DLD1 (cell line): ENCODE data around the gene CD200R1.

ENCODE experiments used
- in situ Hi-C: cut with HindIII; loops from 2 replicates; pipeline ENCODE4 v1.10.0; 2017; ENCODE audit warnings: low sequenced_read_pairs

The CD200R1 gene, protein sequence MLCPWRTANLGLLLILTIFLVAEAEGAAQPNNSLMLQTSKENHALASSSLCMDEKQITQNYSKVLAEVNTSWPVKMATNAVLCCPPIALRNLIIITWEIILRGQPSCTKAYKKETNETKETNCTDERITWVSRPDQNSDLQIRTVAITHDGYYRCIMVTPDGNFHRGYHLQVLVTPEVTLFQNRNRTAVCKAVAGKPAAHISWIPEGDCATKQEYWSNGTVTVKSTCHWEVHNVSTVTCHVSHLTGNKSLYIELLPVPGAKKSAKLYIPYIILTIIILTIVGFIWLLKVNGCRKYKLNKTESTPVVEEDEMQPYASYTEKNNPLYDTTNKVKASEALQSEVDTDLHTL

DNA sequence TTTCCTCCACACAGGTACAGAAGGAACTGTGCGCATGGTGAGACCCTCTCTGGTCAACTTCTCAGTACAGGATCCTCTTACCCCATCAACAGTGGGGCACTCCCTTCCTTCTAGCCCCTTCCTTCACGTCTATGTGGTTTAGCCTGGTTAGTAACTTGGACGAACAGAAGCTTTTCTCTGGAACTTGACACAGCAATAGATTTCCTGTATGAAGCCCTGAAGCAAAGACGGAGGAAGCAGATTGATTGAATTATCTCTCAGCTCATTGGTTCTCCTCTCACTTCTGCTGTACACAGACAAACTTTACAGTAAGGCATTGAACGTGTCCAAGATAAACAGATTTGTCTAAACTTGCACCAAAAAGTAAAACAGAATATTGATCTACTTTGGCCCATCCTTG lies at the start of gene CD200R1:
TSS of gene CD200R1 (minus strand) at position 210 of the 400 bp plus-strand sequence. CDS start 246 bp downstream, outside the sequence.
- in situ Hi-C loops = loop anchor here (25.0 kb wide), 1 partner anchor 338 kb away; the partner anchor contains the start of gene CCDC80

DNA sequence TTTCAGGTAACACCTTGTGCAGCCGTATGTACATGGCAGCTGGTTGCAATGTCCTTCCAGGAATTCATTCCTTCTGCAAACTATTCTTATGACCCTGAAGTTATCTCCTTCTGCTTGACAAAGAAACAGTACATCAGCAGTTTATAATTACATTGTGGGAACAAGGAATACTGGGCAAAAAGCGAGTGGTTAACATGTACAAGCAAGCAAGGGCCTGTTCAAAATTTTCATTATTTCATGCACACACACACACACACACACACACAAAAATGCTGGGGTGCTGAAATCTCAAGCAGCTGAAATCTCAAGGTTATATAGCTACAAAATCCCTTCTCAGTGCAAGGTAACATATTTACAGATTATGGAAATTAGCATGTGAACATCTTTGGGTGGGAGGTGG lies 46.6 kb upstream of the CD200R1 start:
- in situ Hi-C loops = no loop called here

DNA sequence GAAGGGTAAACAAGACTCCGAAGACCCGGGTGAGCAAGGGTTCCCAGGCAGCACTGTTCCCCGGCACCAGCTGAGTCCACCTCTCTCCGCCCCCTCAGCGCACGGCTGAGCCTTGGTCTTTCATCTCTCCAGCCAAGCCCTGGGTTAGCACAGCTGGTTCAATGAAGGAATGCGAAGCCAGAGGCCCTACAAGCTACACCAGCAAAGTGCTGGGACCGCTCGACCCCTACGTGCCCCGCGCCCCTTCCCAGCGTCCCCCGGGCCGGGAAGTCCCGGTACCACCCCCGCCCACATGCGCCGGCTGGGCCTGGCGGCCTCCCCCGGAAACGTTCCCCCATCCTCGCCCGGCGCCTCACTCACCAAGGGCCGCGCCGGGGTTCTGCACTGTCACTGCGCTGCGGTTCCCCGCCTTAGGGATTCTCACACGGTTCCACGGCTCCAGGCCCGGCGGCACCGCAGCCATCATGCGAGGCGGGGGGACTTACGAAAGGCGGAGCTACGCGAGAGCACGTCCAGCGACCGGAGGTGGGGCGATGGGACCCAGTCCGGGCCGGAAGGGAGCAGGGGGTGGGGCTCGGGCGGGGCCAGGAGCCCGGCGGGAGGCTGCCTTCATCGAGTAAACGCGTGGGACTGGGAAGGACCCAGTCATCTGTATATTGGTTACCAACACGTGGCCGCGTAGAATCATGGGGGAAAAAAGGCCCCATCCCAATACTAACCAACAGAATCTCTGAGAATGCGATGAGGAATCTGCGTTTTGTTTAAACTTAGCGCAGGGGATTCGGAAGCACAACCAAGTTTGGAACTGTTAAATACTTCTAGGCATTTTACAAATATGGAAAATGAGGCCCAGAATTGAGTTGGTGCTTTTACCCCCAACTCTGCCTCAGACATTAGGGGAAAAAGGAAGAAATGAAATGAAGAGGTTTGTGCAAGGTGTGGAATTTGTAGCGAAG lies 44.6 kb upstream of the CD200R1 start:
- in situ Hi-C loops = no loop called here

DNA sequence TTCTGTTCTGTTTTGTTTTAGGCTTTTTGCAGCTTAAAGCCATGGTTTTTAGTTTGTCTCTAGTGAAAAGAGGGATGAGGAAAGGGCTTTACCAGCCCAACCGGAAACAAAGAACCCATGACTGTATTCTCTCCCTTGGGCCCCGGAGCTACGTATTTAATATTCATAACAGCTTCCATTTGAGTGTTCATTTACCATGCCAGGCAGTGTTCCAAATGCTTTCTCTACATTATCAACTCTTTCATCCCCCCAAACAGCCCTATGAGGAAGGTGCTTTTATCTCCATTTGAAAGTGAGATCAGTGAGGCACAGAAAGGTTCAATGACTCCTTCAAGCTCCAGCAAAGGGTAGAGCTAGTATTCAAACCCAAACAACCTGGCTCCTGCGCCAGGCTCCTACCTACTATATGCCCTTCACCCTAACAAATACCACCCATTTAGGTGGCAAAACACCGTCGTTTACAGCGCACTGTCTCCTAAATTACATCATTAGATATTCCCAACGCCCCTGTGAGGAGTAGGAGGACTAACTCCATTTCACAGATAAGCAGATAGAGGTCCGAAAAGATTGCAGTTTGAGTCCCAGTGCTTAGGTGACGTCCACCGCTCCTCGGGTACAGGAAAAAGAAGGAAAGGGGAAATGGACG lies 43.8 kb upstream of the CD200R1 start:
- in situ Hi-C loops = no loop called here

DNA sequence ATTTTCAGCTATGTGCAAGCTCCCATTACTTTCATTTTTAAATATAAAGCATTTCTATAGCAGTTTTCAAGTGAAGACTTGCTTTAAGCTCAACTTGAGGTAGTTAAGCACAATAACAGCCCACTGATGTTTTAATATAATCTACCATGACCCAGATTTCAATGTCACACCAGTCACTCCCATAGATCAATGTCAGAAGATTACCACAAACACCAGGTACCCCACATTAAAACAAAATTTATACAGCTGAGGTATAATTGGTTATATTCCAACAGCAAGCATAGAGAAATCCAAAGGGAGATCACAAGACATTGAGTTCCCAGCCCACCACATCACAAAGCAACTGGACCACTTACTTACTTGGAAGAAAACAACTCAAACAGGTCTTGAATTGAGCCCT lies 38.7 kb upstream of the CD200R1 start:
- in situ Hi-C loops = no loop called here

DNA sequence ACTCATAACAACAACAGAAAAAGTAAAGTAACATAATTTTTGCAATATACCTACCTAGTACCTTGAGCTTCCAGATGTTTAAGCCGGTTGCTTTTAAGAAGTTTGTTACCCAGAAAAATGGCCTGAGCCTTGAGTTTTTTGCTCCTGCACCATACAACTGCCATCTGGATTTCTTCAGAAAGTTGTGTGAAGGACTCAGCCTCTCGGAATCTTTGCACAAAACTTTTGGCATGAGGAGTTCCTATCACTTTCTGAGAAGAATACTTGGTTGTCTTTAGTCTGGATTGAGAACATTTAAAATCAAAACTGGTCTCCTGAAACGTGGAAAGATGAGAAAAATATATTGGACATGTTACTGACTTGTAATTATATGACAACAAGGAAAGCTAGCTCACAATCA lies 33.2 kb upstream of the CD200R1 start:
- in situ Hi-C loops = no loop called here

DNA sequence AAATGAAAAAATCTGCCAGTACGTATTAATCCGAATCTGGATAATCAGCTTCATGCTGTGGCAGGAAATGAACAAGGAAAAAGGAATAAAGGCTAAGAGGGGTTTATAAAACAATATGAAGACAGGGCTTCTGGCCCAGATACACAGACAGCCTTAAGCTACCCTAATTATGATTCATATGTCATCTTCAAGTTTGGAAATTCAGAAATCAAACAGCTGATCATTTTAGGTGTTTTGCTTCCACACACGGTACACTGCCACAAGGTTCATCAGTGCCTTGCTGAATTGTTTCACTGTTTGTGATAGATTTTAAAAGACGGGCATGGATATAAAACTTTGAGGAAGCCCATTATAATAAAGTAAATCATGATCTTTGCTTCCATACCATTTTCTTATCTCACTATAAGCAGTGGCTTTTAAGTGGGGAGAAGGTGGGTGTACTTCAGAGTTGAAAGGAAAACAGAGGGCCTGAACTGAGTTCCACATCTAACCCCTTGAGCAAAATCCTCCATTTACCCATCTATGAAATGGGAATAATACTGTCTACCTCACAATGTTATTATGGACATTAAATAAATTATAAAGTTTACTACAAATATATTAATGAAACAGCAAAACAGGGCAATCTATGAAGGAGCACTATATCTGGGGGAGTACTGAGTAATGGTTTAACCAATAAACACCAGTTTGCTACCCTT lies 31.6 kb upstream of the CD200R1 start:
- in situ Hi-C loops = no loop called here

DNA sequence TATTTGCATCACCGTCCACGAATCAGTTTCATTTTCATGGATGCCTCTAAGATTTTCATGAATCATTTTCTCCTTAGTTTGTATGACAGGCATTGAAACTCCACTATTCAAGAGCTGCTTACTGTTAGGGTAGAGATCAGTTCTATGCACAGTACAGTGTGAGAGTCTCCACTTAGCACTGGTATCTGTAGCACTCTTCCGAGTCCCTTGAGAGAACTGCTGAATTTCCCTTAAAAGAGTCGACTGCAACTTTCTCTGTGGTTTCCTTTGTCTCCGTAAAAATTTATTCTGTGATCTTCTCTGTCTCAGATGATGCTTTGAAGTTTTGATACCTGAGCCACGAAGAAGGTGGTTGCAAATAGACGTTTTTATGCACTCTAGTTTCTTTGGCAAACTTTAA lies 30.7 kb upstream of the CD200R1 start:
- in situ Hi-C loops = no loop called here

DNA sequence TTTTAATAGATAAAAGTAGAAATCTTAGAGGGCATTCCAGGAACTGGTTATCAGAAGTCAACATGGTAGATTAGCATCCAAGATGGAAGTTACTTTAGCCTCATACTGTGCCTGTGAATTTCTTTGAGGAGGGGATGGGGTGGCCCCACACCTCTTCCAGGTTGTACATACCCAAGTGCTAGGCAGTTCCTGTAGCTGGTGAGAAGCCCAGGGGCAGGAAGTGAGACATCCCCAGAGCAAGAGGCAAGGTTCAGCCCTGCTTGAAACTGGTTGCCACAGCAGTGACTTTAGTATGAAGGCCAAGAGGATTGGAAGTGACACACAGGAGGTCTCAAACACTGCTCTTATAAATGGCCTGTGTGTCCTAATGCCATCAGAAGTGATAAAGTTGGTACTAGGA lies 27.8 kb upstream of the CD200R1 start:
- in situ Hi-C loops = no loop called here

DNA sequence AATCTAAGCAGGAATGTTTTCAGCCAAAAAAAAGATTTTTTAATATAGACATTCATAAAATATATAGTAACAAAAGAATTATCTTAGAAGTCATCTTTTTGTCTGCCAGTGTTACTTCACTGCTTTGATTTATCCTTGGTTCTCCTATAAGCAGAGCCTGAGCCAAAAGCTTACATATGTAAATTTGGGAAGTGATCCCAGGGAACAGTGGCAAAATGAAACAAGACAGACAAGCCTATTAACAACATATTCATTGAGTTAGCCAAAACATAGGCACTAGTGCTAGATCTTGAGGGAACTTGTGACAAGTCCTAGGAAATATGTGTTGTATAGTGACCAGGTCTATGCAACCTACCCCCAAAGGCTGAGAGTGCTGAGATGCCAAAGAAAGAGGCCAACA lies 27.1 kb upstream of the CD200R1 start:
- in situ Hi-C loops = no loop called here

DNA sequence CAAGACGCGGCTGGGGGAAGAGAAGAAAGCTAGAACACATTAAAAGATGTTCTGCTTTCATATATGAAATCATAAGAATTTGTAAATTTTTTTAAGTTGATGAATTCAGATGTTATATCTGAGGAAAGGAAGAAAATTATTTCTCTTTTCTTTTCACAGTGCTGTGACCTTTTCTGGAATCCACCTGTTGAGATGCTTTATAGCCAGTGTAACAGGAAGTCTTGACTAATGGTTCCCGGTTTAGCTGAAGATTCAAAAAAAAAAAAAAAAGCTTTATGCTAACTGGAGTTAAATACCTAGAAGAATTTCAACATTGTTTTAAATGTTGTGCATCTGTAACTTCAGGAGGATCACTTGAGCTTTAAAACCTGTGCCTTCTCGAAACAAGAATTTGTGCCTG lies 25.8 kb upstream of the CD200R1 start:
- in situ Hi-C loops = no loop called here

DNA sequence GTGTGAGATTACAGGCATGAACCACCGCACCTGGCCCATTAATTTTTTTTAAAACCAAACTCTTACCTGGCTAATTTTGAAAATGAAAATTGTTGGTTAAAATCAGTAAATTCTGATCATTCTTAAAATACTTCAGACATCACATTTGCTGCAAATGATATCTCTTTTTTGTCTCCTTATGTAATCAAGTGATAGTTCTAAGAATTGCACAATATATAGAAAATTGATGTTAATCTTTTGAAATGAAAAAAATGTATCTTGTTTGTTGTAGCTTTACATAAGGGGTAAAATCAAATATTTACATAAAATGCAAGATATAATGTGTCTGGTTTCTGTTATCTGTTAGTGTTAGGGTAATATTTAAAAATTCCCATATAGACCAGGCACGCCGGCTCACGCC lies 20.9 kb upstream of the CD200R1 start:
- in situ Hi-C loops = loop anchor here (25.0 kb wide), 1 partner anchor 358 kb away; the partner anchor contains the start of gene CCDC80

DNA sequence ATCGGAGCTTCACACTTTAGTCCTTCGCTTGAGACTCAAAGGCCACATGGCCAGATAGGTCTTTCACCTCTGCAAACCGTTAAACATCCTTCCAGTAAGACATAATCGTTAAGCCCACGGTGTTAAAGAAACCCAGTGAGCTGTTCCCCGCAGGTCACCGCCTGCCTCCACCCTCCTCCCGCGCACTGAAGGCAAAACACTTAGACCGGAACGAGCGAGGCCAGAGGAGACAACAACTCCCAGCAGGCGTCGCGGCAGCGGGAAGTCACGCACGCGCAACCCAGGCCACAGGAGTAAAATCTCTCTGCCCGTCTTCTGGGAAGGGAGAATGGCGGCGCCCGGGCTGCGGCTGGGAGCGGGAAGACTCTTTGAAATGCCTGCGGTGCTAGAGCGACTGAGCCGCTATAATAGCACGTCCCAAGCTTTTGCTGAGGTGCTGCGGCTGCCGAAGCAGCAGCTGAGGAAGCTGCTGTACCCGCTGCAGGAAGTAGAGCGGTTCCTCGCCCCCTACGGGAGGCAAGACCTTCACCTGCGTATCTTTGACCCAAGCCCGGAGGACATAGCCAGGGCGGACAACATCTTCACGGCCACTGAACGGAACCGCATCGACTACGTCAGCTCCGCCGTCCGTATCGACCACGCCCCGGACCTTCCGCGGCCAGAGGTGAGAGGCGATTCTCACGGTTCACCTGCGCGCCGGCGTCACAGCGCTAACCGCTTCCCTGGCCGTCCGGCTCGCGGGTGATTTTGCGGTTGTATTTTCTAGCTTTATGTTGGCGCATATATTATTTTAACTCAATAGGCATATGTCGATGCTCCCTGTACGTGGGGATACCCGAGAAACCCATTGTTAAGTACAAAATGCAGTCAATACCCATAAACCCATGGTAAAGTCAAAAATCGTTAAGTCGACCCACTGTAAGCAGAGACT lies 16.0 kb upstream of the CD200R1 start, which contains the start of gene GTPBP8:
TSS of gene GTPBP8 (plus strand) at position 313 of the 931 bp plus-strand sequence. CDS start at position 329, 16 bp downstream.
- in situ Hi-C loops = loop anchor here (25.0 kb wide), 1 partner anchor 354 kb away; the partner anchor contains the start of gene CCDC80

DNA sequence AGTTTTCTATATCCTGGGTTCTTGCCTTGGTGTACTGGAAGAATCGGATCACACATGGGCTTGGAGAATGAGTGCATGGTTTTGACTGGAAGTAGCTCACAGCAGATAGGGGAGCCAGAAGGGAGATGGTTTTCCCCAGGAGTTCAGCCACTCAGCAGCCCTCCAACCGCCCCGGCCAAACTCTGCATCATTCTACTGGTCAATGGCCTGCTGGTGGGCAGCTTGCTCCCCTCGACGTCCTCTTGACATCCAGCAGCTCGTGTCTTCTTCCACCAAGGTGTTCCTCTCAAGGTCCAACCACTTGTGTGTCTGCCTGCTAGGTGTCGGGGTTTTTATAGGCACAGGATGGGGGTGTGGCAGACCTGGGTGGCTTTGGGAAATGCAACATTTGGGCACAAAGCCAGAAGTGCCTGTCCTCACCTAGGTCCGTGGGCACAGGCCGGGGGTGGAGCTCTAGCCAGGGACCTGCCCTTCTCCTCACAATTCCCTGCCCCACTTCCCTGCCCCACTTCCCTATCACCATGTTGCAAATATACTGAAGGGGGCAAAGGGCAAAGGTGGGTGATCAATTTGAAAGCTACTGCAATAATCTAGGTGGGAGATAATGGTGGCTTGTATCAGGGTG lies 12.9 kb upstream of the CD200R1 start:
- in situ Hi-C loops = loop anchor here (25.0 kb wide), 1 partner anchor 351 kb away; the partner anchor contains the start of gene CCDC80

DNA sequence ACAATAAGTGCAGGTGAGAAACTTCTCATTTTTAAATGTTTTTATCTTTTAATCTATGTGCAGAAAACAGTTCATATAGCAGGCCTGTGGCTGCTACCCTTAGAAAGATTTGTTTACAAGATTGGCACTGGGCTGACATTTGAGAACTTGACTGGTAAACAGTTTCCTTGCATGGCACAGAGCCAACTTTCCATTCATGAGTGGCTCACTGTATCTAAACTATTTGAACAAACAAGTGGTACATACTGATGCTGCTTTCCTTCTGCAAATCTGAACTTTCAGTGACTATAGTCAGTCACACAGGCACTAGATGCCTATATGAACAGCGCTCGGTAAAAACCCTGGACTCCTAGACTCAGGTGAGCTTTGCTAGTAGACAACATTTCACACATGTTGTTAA lies 9.6 kb upstream of the CD200R1 start:
- in situ Hi-C loops = loop anchor here (25.0 kb wide), 1 partner anchor 347 kb away; the partner anchor contains the start of gene CCDC80

DNA sequence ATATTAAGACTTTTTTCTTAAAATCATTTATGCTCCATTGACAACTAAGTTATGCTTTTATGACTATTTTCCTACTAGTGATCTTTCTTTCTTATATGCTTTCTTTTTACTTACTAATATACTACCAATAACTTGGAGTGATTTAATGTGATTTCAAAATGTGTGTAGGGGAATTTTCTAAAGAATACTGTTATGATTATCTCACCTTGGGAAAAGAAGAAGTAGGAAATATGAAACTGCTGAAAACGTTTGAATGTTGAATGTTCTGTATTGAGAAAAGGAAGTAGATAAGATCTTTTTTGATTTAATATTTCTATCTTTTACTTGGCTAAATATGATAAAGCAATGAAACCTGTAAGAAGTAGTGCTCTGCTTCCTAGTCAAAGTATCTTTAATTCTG lies 7.8 kb upstream of the CD200R1 start:
- in situ Hi-C loops = loop anchor here (25.0 kb wide), 1 partner anchor 345 kb away; the partner anchor contains the start of gene CCDC80

DNA sequence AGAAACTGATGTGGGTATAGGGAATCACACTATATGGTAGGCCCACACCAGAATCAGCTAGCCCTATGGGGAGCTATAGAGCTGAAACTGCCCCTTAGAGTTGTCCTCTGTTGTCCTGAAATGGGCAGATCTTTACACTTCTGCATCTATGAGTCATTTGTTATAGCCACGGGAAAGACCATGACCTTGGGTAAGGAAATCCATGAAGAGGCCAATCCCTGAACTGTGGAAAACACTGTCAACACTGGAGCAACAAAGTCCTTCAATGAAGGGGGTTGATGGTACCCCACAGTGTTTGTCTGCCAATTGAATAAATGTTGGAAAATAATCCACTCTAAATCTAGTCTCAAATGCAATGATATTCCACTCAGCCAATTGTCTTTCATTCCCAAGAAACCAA lies 5.2 kb upstream of the CD200R1 start:
- in situ Hi-C loops = loop anchor here (25.0 kb wide), 1 partner anchor 343 kb away; the partner anchor contains the start of gene CCDC80

DNA sequence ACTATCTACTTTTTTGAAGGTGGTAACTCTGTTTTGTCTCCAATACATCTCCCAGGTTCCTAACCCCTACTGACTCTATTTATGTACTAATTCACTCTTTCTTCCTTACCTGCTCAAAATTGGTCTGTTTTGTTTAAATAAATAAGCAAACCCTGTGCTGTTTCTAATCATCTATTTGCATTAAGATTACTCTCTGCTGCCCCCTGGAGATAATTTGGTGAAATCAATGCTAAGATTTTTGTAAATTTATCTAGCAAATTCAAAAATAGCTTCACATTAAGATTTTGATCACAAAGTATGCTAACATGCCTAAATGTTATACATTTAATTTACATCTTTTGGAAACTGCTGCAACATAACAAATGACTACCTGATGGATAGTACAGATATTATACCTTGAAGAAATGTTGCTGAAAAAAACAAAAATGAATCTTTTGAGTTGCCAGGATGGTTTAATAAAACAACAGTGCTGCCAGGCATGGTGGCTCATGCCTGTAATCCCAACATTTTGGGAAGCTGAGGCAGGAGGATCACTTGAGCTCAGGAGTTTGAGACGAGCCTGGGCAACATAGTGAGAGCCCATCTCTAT lies 4.4 kb upstream of the CD200R1 start:
- in situ Hi-C loops = loop anchor here (25.0 kb wide), 1 partner anchor 342 kb away; the partner anchor contains the start of gene CCDC80
